HepG2 (cell line): ENCODE measurements around the gene GLIPR1L2.

Source experiments
- ARNT ChIP-seq: fragments of 450-650 bp; IDR thresholded peaks from 2 replicates; pipeline ENCODE4 v1.6.1; 2017
- DPF2 ChIP-seq: sonication (generic); formaldehyde crosslinking; IDR thresholded peaks from 2 replicates; pipeline ENCODE4 v1.4.0; 2020; ENCODE audit warnings: mild to moderate bottlenecking, low read depth, missing genetic modification reagents, borderline replicate concordance
- EP300 ChIP-seq, 3 experiments: sonication (generic) in 1 of 3; formaldehyde crosslinking in 1 of 3; IDR thresholded peaks; 2 replicates each; pipeline versions ENCODE4 v1.5.1 to v1.6.1; 2011 to 2020; ENCODE audit warnings: low read depth in 2 of 3, low read length in 2 of 3, borderline replicate concordance in 1 of 3, improper control_type of control experiment in 1 of 3, mild to moderate bottlenecking in 1 of 3, missing genetic modification reagents in 1 of 3, moderate library complexity in 1 of 3
- EZH2 ChIP-seq: conservative IDR thresholded peaks from 2 replicates; pipeline ENCODE4 v1.6.1; 2012; ENCODE audit warnings: mild to moderate bottlenecking, low read depth, low read length, moderate library complexity
- FOXA1 ChIP-seq, 2 experiments: fragments of 450-650 bp in 1 of 2; sonication (generic) in 1 of 2; formaldehyde crosslinking in 1 of 2; IDR thresholded peaks; 2 replicates each; pipeline versions ENCODE4 v1.4.0 to v1.6.1; 2016 to 2020; ENCODE audit warnings: missing genetic modification reagents in 1 of 2
- KLF16 ChIP-seq, 2 experiments: sonication (generic) in 1 of 2; formaldehyde crosslinking in 1 of 2; IDR thresholded peaks; 2 replicates each; pipeline versions ENCODE4 v1.6.1 to v1.8.0; 2016 to 2023; ENCODE audit warnings: missing genetic modification reagents in 2 of 2, missing compliant biosample characterization in 1 of 2
- ZNF451 ChIP-seq: sonication (generic); formaldehyde crosslinking; IDR thresholded peaks from 2 replicates; pipeline ENCODE4 v1.5.0; 2020; ENCODE audit warnings: mild to moderate bottlenecking, missing genetic modification reagents
- ZNF737 ChIP-seq: sonication (generic); formaldehyde crosslinking; IDR thresholded peaks from 2 replicates; pipeline ENCODE4 v1.5.0; 2020; ENCODE audit warnings: missing genetic modification reagents, mild to moderate bottlenecking, borderline replicate concordance
- TF ChIP-seq, protein P1 (sequence below): sonication (generic); formaldehyde crosslinking; IDR thresholded peaks from 2 replicates; pipeline ENCODE4 v1.5.0; 2020; ENCODE audit warnings: missing genetic modification reagents
- TF ChIP-seq, protein P2 (sequence below): IDR thresholded peaks from 2 replicates; pipeline ENCODE4 v1.6.1; 2012; ENCODE audit warnings: inconsistent platforms
- TF ChIP-seq, protein P3 (sequence below): sonication (generic); formaldehyde crosslinking; IDR thresholded peaks from 2 replicates; pipeline ENCODE4 v1.4.0; 2020; ENCODE audit warnings: mild to moderate bottlenecking, missing genetic modification reagents
- TF ChIP-seq, protein P4 (sequence below): sonication (generic); formaldehyde crosslinking; IDR thresholded peaks from 2 replicates; pipeline ENCODE4 v1.8.1; 2023; ENCODE audit warnings: missing genetic modification reagents, mild to moderate bottlenecking, borderline replicate concordance
- TF ChIP-seq, protein P5 (sequence below): sonication (generic); formaldehyde crosslinking; IDR thresholded peaks from 2 replicates; pipeline ENCODE4 v1.4.0; 2020; ENCODE audit warnings: mild to moderate bottlenecking, missing genetic modification reagents
- TF ChIP-seq, protein P6 (sequence below): IDR thresholded peaks from 2 replicates; pipeline ENCODE4 v1.6.1; 2012; ENCODE audit warnings: low read length, improper control_type of control experiment

DNA sequence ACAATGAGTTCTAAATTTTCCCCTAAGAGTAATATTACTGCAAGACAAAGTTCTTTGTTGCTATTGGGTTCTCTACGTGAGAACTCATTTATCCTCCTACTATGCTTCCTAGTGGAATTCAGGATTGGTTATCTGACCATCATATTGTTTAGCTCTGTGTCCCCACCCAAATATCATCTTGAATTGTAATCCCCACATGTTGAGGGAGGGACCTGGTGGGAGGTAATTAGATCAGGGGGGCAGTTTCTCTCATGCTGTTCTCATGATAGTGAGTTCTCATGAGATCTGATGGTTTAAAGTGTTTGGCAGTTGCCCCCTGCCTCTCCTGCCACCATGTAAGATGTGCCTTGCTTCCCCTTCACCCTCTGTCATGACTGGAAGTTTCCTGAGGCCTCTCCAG is 36.6 kb downstream of the GLIPR1L2 start:
- TF ChIP-seq FOXA1 (IDR thresholded peaks at IDR 0.05) (no peak), FOXA1 (CRISPR knock-in tag; IDR thresholded peaks at IDR 0.05) (no peak), KLF16 (CRISPR knock-in tag; IDR thresholded peaks at IDR 0.05) (no peak), ZNF451 (CRISPR knock-in tag) (no peak), DPF2 (CRISPR knock-in tag) (no peak), ARNT (no peak), EP300 (IDR thresholded peaks at IDR 0.05; ENCODE audit: low read depth in 2 of 2, low read length in 2 of 2) (no peak), EP300 (CRISPR knock-in tag; IDR thresholded peaks at IDR 0.05; ENCODE audit: borderline replicate concordance) (no peak), ZNF737 (CRISPR knock-in tag) (no peak), EZH2 (no peak)
- TF ChIP-seq, protein P1, sequence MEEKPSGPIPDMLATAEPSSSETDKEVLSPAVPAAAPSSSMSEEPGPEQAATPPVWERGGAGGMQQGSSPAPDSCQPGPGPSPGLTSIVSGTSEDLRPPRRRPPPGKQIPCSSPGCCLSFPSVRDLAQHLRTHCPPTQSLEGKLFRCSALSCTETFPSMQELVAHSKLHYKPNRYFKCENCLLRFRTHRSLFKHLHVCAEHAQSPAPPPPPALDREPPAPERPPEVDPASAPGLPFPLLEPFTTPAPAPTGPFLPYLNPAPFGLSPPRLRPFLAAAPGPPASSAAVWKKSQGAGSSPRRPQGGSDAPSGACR (CRISPR knock-in tag): no peak
- TF ChIP-seq, protein P2, sequence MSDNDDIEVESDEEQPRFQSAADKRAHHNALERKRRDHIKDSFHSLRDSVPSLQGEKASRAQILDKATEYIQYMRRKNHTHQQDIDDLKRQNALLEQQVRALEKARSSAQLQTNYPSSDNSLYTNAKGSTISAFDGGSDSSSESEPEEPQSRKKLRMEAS: no peak
- TF ChIP-seq, protein P3, sequence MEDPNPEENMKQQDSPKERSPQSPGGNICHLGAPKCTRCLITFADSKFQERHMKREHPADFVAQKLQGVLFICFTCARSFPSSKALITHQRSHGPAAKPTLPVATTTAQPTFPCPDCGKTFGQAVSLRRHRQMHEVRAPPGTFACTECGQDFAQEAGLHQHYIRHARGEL (CRISPR knock-in tag): no peak
- TF ChIP-seq, protein P4, sequence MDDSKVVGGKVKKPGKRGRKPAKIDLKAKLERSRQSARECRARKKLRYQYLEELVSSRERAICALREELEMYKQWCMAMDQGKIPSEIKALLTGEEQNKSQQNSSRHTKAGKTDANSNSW (CRISPR knock-in tag): no peak
- TF ChIP-seq, protein P5, sequence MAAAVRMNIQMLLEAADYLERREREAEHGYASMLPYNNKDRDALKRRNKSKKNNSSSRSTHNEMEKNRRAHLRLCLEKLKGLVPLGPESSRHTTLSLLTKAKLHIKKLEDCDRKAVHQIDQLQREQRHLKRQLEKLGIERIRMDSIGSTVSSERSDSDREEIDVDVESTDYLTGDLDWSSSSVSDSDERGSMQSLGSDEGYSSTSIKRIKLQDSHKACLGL: no peak
- TF ChIP-seq, protein P6, sequence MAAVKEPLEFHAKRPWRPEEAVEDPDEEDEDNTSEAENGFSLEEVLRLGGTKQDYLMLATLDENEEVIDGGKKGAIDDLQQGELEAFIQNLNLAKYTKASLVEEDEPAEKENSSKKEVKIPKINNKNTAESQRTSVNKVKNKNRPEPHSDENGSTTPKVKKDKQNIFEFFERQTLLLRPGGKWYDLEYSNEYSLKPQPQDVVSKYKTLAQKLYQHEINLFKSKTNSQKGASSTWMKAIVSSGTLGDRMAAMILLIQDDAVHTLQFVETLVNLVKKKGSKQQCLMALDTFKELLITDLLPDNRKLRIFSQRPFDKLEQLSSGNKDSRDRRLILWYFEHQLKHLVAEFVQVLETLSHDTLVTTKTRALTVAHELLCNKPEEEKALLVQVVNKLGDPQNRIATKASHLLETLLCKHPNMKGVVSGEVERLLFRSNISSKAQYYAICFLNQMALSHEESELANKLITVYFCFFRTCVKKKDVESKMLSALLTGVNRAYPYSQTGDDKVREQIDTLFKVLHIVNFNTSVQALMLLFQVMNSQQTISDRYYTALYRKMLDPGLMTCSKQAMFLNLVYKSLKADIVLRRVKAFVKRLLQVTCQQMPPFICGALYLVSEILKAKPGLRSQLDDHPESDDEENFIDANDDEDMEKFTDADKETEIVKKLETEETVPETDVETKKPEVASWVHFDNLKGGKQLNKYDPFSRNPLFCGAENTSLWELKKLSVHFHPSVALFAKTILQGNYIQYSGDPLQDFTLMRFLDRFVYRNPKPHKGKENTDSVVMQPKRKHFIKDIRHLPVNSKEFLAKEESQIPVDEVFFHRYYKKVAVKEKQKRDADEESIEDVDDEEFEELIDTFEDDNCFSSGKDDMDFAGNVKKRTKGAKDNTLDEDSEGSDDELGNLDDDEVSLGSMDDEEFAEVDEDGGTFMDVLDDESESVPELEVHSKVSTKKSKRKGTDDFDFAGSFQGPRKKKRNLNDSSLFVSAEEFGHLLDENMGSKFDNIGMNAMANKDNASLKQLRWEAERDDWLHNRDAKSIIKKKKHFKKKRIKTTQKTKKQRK: no peak
